GM06990 (cell line): ENCODE data around the gene MED28.
A peak's percentile ranks its signal among the peaks of the same experiment; 100 is the strongest.
"Not testable (repeated sequence)": the region's sequence is repeated elsewhere in the genome, so short reads cannot be mapped to it uniquely, and the experiment has no call there.

ENCODE experiments used
- DNase-seq: peaks from one replicate; pipeline ENCODE4 v3.0.0-alpha.2; 2011; ENCODE audit not compliant: insufficient read length; ENCODE audit errors: extremely low read depth
- H3K27me3 ChIP-seq: replicated peaks from 2 replicates; pipeline ENCODE4 v1.6.0; 2011; ENCODE audit warnings: low read length; ENCODE audit not compliant: control insufficient read depth, insufficient read depth
- H3K36me3 ChIP-seq: 2 replicates; pipeline ENCODE4 v1.5.1; 2011; ENCODE audit warnings: low read length; ENCODE audit not compliant: control insufficient read depth, insufficient read depth
- H3K4me3 ChIP-seq: replicated peaks from 2 replicates; pipeline ENCODE4 v1.5.1; 2011; ENCODE audit warnings: low read depth, mild to moderate bottlenecking, control low read depth, low read length
- TF ChIP-seq, protein P1 (sequence below): IDR thresholded peaks from 2 replicates; pipeline ENCODE4 v1.5.1; 2011; ENCODE audit warnings: low read length, control low read depth, mild to moderate bottlenecking, inconsistent platforms; ENCODE audit not compliant: insufficient read depth, poor library complexity, severe bottlenecking

MED28 gene

DNA sequence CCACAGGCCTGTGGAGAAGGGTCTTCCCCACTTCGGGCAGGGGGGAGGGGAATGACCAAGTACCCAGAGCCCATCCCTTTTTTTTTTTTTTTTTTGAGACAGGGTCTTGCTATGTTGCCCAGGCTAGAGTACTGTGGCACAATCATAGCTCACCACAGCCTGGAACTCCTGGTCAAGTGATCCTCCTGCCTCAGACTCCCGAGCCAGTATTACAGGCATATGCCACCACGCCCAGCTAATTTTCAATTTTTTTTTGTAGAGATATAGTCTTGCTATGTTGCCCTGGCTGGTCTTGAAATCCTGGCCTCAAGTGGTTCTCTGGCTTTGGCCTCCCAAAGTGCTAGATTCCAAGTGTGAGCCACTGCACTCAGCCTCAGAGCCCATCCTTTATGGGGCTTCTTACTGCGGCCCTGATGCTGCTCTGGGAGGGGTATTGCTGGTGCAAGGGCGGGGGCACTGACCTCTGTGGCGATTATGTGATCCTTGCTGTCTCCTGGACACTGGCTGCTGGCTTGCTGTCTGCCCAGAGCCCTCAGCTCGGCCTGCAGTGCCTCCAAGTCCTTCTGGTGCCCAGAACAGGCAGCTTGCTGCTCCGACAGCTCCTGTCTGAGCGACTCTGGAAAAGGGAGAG lies 32.9 kb downstream of the MED28 start:
- no peaks in the 10 kb centered on the region for H3K36me3 ChIP-seq
- DNase-seq: no peak
- H3K4me3 ChIP-seq: no peak overlapping the region
- TF ChIP-seq, protein P1, sequence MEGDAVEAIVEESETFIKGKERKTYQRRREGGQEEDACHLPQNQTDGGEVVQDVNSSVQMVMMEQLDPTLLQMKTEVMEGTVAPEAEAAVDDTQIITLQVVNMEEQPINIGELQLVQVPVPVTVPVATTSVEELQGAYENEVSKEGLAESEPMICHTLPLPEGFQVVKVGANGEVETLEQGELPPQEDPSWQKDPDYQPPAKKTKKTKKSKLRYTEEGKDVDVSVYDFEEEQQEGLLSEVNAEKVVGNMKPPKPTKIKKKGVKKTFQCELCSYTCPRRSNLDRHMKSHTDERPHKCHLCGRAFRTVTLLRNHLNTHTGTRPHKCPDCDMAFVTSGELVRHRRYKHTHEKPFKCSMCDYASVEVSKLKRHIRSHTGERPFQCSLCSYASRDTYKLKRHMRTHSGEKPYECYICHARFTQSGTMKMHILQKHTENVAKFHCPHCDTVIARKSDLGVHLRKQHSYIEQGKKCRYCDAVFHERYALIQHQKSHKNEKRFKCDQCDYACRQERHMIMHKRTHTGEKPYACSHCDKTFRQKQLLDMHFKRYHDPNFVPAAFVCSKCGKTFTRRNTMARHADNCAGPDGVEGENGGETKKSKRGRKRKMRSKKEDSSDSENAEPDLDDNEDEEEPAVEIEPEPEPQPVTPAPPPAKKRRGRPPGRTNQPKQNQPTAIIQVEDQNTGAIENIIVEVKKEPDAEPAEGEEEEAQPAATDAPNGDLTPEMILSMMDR: no peak
- H3K27me3 ChIP-seq: no peaks in the 10 kb centered on the region

DNA sequence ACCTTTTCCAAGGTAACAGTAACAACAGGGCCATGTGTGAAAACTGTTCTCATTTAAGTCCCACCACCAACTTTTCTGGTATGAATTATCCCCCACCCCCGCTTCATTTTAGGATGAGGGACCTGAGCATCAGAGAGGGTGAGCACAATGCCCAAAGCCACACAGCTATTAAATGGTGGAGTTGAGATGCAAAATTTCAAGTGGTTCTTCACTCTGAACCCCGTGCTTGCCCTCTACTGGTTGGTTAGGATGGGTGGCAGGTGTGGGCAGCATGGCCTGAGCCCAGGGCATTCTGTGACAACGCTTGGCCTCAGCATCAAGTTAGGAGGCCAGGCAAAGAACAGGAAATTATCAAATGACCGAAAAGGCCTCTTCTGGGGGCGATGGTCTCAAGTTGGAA lies 33.5 kb downstream of the MED28 start:
- Histone ChIP-seq H3K27me3 (no peaks in the 10 kb centered on the region), H3K4me3 (no peak overlapping the region), H3K36me3 (no peaks in the 10 kb centered on the region)
- TF ChIP-seq, protein P1: peak; percentile 22
- no peak for DNase-seq

DNA sequence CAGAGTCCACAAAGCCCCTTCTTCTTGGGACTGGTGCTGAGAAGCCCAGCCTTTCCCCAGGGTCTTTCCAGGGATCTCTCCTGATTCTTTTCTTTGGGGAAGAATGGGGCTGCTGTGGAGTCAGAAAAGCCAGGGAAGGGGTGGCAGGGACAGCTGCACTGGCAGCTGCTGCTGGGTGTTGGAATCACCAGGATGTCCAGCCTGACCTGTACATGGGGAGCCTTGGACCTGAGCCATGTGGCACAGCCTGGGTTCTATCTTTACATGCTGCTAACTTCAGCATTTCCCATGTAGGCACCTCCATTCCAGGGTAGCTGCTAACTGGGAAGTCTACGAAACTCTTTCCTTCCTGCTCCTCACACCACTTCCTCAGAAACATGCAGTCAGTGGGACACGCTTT lies 36.0 kb downstream of the MED28 start:
- Histone ChIP-seq H3K4me3 (no peak overlapping the region), H3K27me3 (no peaks in the 10 kb centered on the region), H3K36me3 (no peaks in the 10 kb centered on the region)
- DNase-seq: no peak
- TF ChIP-seq, protein P1: no peak

DNA sequence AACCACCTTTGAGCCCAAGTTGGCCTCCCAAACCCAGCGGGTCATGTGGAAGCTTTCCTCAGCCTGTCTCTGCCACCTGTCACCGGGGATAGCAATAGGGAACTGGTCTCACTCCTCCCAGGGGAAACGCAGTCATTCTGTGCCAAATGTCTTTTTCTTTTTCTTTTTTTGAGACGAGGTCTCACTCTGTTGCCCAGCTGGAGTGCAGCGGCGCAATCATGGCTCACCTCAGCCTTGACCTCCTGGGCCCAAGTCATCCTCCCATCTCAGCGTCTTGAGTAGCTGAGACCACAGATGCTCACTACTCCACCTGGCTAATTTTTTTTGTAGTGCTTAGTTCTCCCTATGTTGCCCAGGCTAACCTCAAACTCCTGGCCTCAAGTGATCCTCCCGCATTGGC lies 40.3 kb downstream of the MED28 start:
- TF ChIP-seq, protein P1: no peak
- Histone ChIP-seq H3K36me3 (no peaks in the 10 kb centered on the region), H3K27me3 (no peaks in the 10 kb centered on the region), H3K4me3 (no peak overlapping the region)
- DNase-seq: no peak

DNA sequence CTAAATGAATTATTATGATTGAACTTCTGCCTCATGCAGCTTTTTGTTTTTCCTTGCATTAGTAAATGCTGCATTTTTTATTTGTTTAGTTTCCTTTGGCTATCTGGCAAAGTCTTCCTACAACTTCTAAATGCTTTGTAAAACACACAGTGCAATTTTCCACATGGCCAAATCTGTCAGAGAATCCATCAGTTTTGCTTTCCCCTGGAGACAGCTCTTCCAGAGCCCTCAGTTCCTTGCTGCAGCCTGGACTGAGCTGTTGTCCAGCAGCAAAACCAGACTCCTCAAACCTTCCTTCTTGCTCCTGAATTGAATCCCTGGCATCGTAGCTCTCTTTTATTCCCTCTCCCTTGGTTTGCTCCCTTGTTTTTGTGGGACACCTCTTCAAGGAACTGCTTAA lies 42.6 kb downstream of the MED28 start:
- no peak for DNase-seq
- no peak overlapping the region for H3K4me3 ChIP-seq
- H3K36me3 ChIP-seq: no peaks in the 10 kb centered on the region
- TF ChIP-seq, protein P1: no peak
- H3K27me3 ChIP-seq: no peaks in the 10 kb centered on the region

DNA sequence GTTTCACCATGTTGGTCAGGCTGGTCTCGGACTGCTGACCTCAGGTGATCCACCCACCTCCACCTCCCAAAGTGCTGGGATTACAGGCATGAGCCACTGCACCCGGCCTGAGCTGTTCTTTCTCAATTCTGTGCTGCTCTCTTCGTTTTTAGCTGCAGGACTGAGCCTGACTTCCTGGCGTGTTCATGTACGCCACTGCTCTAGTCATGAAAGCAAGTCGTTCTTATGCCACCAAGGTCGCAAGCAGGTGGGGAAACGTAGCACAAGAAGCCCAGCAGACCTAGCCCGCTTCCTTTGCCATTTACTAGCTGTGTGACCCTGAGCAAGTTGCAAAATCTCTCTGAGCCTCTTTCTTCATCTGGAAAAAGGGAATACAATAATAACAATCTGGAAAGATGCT lies 43.4 kb downstream of the MED28 start:
- TF ChIP-seq, protein P1: no peak
- Histone ChIP-seq H3K27me3 (no peaks in the 10 kb centered on the region), H3K36me3 (no peaks in the 10 kb centered on the region), H3K4me3 (no peak overlapping the region)
- DNase-seq: no peak

DNA sequence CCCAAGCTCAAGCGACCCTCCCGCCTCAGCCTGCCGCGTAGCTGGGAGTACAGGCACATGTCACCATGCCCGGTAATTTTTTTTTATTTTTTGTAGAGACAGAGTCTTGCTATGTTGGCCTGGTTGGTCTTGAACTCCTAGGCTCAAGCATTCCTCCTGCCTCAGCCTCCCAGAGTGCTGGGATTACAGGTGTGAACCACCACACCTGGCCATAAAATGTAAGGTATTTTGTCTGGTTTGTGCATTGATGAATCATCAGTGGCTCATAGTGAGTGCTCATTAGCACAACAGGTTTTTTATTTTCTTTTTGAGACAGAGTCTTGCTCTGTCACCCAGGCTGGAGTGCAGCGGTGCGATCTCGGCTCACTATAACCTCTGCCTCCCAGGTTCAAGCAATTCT lies 44.8 kb downstream of the MED28 start:
- H3K27me3 ChIP-seq, DNase-seq, H3K36me3 ChIP-seq, H3K4me3 ChIP-seq: not testable (repeated sequence)
